ENCODE data around the gene GPR176.

GPR176 gene

GRCh38 chr15:39922462-39923092 lies 2.5 kb upstream of the GPR176 start:
- no peak overlapping the region for H3K27ac ChIP-seq
- no peak for TF ChIP-seq CTCF (conservative IDR thresholded peaks at IDR 0.05)

DNA sequence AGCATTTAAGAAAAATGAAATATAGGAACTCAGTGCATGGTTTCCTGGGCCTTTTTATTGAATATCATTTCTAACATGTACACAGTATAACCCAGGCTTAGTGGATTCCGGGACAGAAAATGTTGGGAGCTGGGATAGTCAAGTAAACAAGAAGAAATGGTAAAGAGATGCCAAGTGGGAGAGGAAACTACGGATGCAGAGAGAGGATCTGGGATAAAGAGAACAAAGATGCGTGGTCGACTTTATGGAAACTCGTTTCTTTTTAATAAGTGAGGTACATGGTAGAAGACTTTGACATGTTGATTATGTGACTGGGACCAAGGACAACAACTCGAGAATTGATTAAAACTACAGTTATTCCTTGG lies 1.2 kb upstream of the GPR176 start:
- H3K27ac ChIP-seq: peak overlapping the region; percentile 70
- TF ChIP-seq CTCF (conservative IDR thresholded peaks at IDR 0.05): no peak

DNA sequence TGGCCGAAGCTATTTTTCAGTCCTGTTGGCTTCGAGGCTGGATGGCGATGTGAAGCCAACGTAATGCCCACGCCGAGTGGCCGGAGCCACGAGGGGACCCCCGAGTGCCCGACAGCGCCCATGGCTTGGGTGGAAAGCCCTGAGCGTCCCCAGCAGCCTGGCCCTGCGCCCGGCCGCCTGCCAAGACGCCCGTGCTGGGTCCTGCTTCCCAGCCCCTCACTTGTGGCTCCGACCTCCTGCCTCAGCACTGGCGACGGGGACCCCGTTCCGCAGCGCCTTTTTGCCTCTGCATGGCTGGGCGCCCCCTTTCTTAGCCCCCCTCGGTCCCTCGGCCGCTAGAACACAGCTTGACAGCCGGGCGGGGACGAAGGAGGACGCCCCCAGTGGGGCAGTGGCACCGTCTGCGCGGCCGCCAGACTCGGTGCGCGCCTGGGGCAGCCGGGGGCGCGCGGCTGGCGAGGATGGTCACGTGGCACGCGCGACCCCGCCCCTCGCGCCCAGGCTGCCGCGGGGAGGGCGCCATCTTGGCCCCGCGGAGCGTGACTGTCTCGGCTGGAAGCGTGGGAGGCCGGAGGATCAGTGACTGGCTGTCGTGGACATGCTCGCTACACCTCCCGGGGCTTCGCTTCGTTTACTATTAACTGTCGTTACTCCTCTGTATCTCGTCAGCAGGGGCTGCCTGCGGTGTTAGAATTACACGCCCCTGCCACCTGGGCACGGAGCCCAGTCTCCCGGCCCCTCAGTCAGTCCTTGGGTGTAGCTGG lies 626 bp upstream of the GPR176 start:
- peak overlapping the region; percentile 70 for H3K27ac ChIP-seq
- peak; percentile 15; the same call in 1 of the 2 replicates for TF ChIP-seq CTCF (conservative IDR thresholded peaks at IDR 0.05)

DNA sequence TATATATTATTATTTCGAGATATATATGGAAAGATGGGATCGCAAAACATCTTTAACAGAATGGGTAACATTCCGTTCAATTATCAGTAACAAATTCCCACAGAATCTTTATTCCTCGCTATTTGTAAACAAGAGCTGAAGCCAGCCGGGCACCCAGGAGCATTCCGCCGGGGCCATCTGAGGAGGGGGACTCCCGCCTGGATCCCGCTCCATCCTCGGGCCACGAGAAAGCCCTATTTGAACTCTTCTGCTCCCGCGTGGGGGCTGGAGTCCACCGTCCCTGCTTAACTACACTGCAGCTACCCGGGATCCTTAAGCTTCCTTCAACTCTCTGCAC lies 687 bp downstream of the GPR176 start:
- H3K27ac ChIP-seq: no peak overlapping the region
- no peak for TF ChIP-seq CTCF (conservative IDR thresholded peaks at IDR 0.05)

DNA sequence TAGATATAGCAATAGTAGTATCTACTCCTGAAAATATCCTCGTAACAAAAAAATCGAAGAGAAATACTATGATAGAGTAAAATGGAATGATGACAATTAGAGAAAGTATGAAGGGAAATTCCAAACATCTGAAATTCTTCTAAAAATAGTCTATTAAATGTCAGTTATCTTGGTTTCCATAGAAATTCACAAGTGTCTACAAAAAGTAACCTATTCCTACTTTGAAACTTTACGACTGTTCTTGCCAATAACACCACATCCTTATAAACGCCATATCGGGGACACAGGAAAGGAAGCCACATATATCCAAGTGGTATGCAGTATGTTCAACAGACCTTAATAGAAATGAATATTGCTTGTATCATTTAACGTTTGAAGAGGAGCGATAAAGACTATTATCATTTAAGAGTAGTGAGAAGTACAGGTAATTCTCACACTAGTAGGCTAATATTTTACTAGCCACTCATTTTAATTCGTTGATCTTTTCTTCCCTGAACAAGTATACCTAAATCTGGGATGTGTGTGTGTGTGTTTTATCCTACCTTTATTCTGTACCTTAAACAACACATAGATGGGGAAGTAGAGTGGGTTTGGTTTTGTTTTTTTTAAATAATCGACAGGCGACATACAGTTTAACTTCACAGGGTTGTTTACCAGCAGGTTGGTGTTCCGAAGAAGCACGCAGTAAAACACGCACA lies 1.2 kb downstream of the GPR176 start:
- TF ChIP-seq CTCF (conservative IDR thresholded peaks at IDR 0.05): no peak
- no peak overlapping the region for H3K27ac ChIP-seq

DNA sequence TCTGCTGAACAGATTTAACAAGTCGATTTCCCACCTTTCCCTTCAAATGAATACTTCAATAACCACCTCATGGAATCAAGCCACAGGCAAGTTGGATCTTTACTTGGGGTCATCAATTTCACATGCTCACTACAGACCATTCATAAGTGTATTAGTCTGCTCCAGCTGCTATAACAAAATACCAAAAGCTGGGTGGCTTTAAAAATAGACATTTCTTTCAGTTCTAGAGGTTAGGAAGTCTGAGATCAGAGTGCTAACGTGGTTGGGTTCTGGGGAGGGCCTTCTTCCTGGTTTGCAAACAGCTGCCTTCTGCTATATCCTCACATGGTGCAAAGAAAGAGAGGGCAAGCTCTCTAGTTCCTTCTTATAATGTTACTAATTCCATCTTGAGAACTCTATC lies 5.1 kb downstream of the GPR176 start:
- no peak overlapping the region for H3K27ac ChIP-seq
- no peak for TF ChIP-seq CTCF (conservative IDR thresholded peaks at IDR 0.05)

- no peak for TF ChIP-seq CTCF (conservative IDR thresholded peaks at IDR 0.05)
- H3K27ac ChIP-seq: no peak overlapping the region
These were observed 11.1 kb downstream of the GPR176 start for GRCh38 chr15:39909007-39909406.
